ENCODE measurements around the gene TBX1.
"Not testable (repeated sequence)": the region's sequence is repeated elsewhere in the genome, so short reads cannot be mapped to it uniquely, and the experiment has no call there.

TBX1 gene

GRCh38 chr22:19786959-19787848 is 26.6 kb downstream of the TBX1 start:
- no peak for DNase-seq

DNA sequence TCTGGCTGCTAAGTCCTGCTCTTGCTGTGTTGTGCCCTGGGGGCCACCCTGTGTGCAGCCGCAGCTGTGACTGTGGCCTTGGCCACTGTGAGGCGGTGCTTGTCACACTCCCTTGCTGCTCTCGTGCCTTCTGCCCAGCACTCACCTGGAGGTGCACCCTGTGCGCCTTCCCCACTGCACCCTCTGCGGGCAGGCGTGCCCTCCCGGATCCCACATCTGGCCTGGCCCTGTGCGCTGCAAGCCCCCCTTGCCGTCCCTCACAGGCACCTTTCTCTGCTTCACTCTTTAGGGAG is 27.2 kb downstream of the TBX1 start:
- DNase-seq = no peak

DNA sequence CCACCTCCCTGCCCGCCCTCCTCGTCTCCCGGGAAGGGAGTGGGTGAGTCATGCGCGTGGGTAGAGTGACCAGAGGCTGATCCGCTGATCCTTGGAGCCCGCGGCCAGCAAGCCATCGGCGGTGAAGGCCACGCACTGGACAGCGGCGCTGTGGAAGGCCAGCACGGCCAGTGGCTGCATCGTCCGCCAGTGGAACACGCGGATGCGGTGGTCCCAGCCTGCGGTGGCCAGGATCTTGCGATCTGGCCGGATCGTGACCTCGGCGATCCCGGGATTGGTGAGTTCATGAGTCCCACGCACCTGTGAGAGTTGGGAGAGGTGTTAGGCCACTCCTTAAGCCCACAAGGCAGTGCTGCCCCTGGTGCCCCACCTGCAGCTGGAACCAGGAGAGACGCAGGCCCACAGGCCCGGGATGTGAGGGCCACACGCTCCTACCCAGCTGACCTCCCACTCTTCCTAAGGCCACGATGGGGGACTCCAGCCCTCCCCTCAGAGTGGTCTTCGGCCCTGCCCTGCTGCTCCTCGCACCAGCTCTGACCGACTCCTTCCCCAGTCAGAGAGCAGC is 28.2 kb downstream of the TBX1 start:
- no peak for DNase-seq

- DNase-seq = no peak
Measured at GRCh38 chr22:19789406-19789805, 28.8 kb downstream of the TBX1 start.

DNA sequence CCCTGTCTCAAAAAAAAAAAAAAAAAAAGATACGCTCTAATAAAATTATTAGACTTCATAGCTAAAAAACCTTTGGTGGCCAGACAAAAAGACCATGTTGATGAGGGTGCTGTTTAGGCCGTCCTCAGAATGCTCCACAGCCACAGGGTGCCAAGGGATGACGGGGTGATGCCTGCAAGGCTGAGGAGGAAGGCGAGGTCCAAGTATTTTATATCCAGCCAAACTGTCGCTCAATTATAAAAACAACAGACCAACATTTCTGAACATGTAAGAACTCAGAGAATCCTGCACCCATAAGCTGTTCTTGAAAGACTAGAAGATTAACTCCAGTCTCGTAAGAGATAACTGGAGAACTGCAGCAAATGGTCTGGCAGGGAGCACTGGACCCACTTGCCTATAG is 29.2 kb downstream of the TBX1 start:
- no peak for DNase-seq

- no peak for DNase-seq
Measured at GRCh38 chr22:19791243-19791642, 30.7 kb downstream of the TBX1 start.

DNA sequence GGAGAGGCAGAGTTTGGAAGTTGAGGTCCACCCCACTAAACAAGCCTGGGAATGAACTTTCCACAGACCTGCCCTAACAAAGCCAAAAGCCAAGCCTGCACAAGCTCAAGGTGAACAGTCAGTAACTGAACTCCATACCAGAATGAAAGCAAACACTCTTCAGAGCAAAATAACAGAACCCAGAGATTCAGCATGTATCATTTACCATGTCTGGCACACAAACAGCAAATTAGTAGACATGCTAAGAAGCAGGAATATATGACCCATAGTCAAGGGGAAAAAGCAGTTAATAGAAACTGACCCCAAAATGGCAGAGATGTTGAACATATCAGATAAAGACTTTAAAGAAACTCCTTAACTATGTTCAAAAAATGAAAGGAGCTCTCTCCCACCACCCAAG is 31.3 kb downstream of the TBX1 start:
- DNase-seq = no peak

- DNase-seq = not testable (repeated sequence)
Measured at GRCh38 chr22:19792383-19792896, 31.9 kb downstream of the TBX1 start.

GRCh38 chr22:19793161-19793560 is 32.6 kb downstream of the TBX1 start:
- no peak for DNase-seq

- DNase-seq = no peak
Measured at GRCh38 chr22:19793661-19794310, 33.2 kb downstream of the TBX1 start.

DNA sequence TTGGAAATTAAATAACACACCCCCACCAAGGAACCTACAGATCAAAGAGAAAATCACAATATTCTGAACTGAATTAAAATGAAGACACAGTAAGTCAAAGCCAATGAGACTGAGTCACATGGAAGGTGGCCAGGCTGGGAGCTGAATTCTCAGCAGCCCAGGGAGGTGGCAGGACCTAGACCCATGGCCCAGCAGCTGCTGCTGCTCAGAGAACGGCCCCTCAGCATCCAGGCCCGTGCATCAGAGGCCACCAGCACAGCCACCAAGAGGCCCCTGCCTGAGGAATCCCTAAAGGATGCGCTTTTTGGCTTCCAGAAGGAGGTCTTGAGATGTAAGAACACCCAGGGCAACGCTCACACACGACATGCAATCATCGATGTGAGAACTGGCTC is 35.0 kb downstream of the TBX1 start:
- no peak for DNase-seq

DNA sequence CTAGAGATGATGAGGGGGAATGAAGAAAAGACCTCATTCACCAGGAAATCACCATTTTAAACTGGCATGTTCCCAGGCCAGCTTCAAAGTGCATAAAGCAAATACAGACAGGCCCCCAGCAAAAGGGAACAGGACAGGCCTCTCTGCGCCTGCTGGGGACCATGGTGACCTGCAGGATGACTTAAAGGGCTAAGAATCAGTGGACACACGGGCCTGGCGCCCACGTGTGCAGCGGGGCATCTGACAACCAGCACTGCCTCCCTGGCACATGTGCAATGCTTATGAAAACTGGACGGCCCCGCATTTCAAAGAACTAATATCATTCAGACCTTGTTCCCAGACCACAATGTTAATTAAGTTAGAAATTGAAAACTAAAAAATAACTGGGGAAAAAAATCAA is 35.6 kb downstream of the TBX1 start:
- no peak for DNase-seq

GRCh38 chr22:19797086-19798002 is 36.8 kb downstream of the TBX1 start:
- DNase-seq = no peak

GRCh38 chr22:19798003-19798665 is 37.6 kb downstream of the TBX1 start:
- DNase-seq = no peak

GRCh38 chr22:19798891-19799293 is 38.3 kb downstream of the TBX1 start:
- no peak for DNase-seq

DNA sequence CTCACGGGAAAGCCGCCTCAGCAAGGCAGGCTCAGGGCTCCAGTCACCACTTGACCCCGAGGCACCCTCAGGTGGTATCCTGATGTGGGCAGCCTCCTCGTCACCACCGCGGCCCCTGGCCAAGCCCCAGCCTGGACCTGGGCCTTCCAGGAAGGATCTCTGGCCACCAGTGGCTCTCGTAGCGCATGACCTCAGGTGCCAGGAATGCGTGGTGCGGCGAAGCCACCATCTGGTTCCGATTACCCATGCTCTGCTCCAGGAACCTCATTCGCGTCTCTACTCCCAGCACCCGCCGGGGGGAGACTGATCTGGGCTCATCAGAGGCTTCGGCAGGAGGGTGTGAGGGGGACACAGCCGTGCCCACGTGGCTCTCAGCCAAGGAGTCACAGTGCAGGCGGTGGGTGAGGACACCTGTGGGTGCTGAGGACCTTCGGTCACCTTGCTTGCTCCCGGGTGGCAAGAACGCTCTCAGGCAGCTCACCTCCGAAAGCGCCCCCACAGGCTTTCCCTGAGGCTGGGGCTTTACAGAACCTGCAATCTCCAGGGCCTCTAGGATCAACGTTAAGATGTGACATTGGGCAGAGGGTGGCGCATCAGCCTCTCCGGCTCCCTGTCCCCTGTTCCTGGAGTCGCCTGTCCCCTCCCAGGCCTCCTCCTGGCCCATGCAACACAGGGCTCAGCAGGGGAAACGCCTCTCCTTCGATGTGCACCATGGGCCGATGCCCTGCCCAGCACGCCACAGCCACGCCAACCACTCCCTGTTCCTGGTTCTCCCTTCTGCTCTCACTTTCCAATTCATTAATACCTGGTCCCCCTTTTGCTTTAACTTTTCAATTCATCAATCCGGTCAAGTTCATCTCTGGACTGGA is 39.0 kb downstream of the TBX1 start:
- no peak for DNase-seq

GRCh38 chr22:19800306-19800705 is 39.7 kb downstream of the TBX1 start:
- DNase-seq = no peak

- DNase-seq = no peak
Measured at GRCh38 chr22:19800761-19801244, 40.2 kb downstream of the TBX1 start.

- DNase-seq = no peak
Measured at GRCh38 chr22:19801340-19802000, 40.9 kb downstream of the TBX1 start.

- DNase-seq = no peak
Measured at GRCh38 chr22:19802001-19802893, 41.7 kb downstream of the TBX1 start.

Data from NCI-H2029 treated with DMSO at 0.1 percent for 48 hours (cell line).